Measurements from ENCODE around the gene WASF2.

WASF2 gene

GRCh38 chr1:27374362-27375086 is 115.4 kb downstream of the WASF2 start, which contains the start of gene FCN3:
FCN3 (minus strand) TSS chr1:27374824; CDS start chr1:27374818, 6 bp downstream.
- DNase-seq (ENCODE audit: low read depth) = no peak

GRCh38 chr1:27372808-27373690 is 116.9 kb downstream of the WASF2 start:
- no peak for DNase-seq (ENCODE audit: low read depth)

GRCh38 chr1:27372022-27372807 is 117.8 kb downstream of the WASF2 start:
- no peak for DNase-seq (ENCODE audit: low read depth)

GRCh38 chr1:27368869-27369582 is 120.9 kb downstream of the WASF2 start:
- DNase-seq (ENCODE audit: low read depth) = no peak

- DNase-seq (ENCODE audit: low read depth) = no peak
Measured at GRCh38 chr1:27367160-27367650, 122.8 kb downstream of the WASF2 start.

GRCh38 chr1:27366411-27367159 is 123.4 kb downstream of the WASF2 start, which contains the start of gene MAP3K6:
MAP3K6 (minus strand) TSS chr1:27366961; CDS start chr1:27366597, 364 bp downstream.
- DNase-seq (ENCODE audit: low read depth) = no peak

- DNase-seq (ENCODE audit: low read depth) = no peak
Measured at GRCh38 chr1:27366113-27366410, 123.9 kb downstream of the WASF2 start.

GRCh38 chr1:27365372-27366112 is 124.4 kb downstream of the WASF2 start:
- peak; percentile 63 for DNase-seq (ENCODE audit: low read depth)

GRCh38 chr1:27364696-27365371 is 125.1 kb downstream of the WASF2 start:
- no peak for DNase-seq (ENCODE audit: low read depth)

- no peak for DNase-seq (ENCODE audit: low read depth)
Measured at GRCh38 chr1:27363766-27364695, 125.9 kb downstream of the WASF2 start.

GRCh38 chr1:27361553-27361952 is 128.4 kb downstream of the WASF2 start:
- no peak for DNase-seq (ENCODE audit: low read depth)

- DNase-seq (ENCODE audit: low read depth) = no peak
Measured at GRCh38 chr1:27361044-27361402, 128.9 kb downstream of the WASF2 start.

GRCh38 chr1:27360159-27361043 is 129.6 kb downstream of the WASF2 start:
- DNase-seq (ENCODE audit: low read depth) = no peak

GRCh38 chr1:27359822-27360158 is 130.2 kb downstream of the WASF2 start:
- no peak for DNase-seq (ENCODE audit: low read depth)

GRCh38 chr1:27358928-27359313 is 131.0 kb downstream of the WASF2 start:
- no peak for DNase-seq (ENCODE audit: low read depth)

GRCh38 chr1:27358038-27358927 is 131.7 kb downstream of the WASF2 start:
- DNase-seq (ENCODE audit: low read depth) = no peak
